HG02759 (cell line): Measurements from ENCODE around the gene PACS1.
"Not testable (repeated sequence)": the region's sequence is repeated elsewhere in the genome, so short reads cannot be mapped to it uniquely, and the experiment has no call there.

ENCODE experiments used
- ATAC-seq: cut with Tn5 transposase; IDR thresholded peaks from one replicate; pipeline ENCODE4 v1.9.1; 2021; ENCODE audit warnings: mild to moderate bottlenecking, moderate library complexity; ENCODE audit not compliant: unreplicated experiment

PACS1 gene

DNA sequence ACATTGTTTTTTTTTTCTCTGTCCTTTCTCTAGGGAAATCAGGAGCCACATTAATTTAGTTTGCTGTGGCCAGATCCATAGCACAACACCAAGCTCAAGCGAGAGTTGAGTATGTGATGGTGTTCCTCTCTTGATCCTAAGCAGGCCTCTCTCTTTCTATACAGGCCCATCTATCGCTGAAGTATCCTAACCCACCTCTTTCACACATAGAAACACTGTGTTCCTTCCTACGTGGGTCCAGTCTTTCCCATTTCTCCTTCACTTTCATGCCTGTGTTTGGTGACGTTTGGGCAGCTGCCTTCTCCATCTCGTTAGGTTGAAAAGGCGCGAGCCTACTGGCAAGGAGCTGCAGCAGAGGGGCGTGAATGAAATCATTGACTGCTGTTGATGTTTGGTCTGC lies 2.4 kb downstream of the PACS1 start:
- no peak for ATAC-seq

GRCh38 chr11:66073669-66074068 lies 3.6 kb downstream of the PACS1 start:
- ATAC-seq, result no peak

GRCh38 chr11:66075273-66075672 lies 5.2 kb downstream of the PACS1 start:
- ATAC-seq, result no peak

- ATAC-seq, result no peak
These were observed 6.5 kb downstream of the PACS1 start for GRCh38 chr11:66076561-66076960.

- ATAC-seq, result no peak
These were observed 7.9 kb downstream of the PACS1 start for GRCh38 chr11:66077927-66078326.

- ATAC-seq, result not testable (repeated sequence)
These were observed 8.9 kb downstream of the PACS1 start for GRCh38 chr11:66078949-66079348.

DNA sequence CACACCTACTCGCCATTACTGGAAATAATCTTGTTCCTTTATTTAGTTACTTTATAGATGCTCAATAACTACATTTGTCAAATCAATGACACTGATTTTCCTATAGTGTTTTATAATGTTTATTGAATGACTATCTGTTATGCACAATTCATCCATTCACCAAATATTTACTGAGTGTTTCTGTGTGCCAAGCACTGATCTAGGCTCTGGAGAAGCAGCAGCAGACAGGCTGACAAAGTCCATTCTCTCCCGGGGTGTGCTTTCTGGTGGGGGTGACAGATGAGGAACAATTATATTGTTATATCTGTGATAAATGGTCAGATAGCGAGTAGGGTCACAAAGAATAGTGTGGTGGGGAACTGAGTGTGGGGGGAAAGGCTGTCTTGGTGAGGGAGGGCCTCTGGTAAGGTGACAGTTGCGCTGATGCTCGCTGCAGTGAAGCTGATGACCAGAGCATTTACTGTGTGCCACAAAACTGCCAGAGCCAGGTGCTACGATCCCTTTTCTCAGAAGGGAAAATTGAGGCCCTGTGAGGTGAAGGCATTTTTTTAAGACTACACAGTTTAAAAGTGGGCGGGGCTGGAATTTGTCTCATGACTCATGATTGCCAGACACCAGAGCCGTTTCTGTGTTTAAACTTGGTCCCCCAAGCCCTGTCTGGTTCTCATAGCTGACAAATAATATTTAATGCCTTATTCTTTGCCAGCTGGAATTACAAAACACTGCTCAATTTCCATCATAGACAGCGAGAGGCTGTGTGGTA lies 10.2 kb downstream of the PACS1 start:
- no peak for ATAC-seq

DNA sequence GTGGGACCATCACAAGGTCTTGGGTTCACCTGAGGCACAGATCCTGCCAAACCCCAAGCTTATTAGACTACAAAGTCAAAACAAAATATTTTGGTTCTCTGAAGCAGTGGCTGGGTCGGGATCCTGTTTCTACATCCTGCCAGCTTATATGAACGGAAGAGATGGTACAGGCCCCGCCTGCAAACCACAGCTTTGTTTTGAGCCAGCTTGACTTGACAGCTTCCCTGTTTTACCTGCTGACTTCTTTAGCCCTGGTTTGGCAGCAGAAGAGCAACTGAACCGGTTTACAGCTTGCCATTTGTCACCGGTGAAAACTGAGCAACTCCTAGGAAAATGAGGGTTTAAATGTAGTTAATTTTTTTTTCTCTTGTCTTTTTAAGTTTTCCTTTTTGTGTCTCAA lies 11.4 kb downstream of the PACS1 start:
- peak; percentile 70 for ATAC-seq

GRCh38 chr11:66082946-66083698 lies 13.1 kb downstream of the PACS1 start:
- ATAC-seq, result no peak

DNA sequence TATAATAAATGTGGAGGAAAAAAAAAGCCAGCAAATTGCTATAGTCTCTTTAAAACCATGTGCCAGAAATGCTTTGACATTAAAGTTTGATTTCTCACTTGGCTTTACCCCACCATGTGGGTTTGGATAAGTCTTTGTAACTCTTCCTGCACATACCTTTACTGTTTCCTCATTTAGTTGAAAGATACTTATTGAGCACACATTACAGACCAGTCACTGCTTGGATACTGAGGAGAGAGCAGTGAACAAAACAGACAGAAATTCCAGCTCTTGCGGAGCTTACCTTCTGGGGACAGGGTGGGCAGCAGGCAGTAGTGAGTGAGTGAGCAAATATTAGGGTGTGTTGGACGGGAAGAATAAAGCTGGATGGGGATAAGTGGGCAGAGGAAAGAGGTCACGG lies 13.7 kb downstream of the PACS1 start:
- ATAC-seq, result no peak

DNA sequence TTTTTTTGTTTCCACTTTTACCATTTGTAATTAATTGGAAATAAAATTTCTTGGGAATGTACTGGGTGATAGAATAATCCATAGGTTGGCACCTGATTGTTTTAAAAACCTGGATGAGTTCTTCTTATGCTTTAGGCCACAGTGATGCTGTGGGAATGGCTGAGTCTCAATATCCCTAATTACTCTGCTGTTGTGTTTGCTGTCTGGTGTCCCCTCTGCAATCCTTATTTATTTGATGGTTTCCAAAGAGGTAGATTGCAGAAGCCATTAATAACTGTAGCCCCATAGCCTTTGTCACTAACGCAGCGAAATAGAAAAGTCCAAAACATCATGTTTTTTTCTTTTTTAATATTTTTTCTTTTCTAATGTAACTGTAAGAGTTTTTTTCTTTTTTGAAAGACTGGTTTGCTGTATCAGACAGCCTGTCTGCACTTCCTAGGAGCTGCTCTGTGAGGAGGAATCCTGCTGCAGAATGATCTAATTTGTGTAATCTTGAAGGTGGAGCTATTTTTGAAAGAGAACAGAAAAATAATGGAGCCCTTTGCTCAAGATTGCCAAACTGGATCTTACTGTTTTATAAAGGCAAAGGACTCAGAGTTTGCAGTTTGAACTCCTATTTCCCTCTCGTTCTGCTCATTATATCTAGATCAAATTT lies 14.9 kb downstream of the PACS1 start:
- ATAC-seq, result no peak

GRCh38 chr11:66087148-66087908 lies 17.3 kb downstream of the PACS1 start:
- ATAC-seq, result no peak

DNA sequence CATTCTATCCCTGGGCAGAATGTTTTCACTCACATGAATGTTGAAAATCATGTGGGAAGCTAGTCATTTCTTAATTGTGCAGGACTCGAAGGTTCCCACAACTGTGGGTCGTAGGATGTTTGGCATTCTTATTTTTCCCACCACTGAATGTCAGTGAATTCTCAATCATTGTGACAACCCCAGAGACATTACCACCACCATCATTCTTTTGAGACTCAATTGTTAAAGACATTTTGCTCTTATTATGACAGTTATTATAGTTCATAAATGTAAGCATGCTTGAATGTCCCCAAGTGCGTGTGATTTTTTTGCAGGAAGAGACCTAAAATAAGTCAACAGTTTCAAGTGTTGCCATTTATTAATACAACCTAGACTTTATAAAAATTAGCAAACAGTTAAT lies 19.0 kb downstream of the PACS1 start:
- ATAC-seq, result no peak

DNA sequence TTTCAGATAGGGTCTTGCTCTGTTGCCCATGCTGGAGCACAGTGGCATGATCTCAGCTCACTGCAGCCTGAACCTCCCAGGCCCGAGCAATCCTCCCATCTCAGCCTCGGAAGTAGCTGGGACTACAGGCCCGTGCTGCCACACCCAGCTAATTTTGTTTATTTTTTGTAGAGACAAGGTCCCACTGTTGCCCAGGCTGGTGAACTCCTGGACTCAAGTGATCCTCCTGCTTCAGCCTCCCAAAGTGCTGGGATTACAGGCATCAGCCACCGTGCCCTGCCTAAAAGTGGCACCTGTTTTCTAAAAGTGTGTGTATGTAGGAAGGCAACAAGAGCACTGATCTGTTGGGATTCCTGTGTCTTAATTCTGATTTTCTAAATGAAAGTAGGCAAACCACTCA lies 20.2 kb downstream of the PACS1 start:
- ATAC-seq, result no peak

DNA sequence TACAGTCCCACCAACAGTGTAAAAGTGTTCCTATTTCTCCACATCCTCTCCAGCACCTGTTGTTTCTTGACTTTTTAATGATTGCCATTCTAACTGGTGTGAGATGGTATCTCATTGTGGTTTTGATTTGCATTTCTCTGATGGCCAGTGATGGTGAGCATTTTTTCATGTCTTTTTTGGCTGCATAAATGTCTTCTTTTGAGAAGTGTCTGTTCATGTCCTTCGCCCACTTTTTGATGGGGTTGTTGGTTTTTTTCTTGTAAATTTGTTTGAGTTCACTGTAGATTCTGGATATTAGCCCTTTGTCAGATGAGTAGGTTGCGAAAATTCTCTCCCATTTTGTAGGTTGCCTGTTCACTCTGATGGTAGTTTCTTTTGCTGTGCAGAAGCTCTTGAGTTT lies 22.1 kb downstream of the PACS1 start:
- ATAC-seq, result not testable (repeated sequence)

DNA sequence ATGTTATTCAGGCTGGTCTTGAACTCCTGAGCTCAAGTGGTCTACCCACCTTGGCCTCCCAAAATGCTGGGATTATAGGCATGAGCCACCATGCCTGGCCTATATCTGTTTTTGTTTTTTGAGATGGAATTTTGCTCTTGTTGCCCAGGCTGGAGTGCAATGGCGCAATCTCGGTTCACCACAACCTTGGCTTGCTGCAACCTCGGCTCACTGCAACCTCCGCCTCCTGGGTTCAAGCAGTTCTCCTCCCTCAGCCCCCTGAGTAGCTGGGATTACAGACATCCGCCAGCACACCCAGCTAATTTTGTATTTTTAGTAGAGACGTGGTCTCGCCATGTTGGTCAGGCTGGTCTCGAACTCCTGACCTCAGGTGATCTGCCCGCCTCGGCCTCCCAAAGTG lies 29.7 kb downstream of the PACS1 start:
- ATAC-seq, result not testable (repeated sequence)

DNA sequence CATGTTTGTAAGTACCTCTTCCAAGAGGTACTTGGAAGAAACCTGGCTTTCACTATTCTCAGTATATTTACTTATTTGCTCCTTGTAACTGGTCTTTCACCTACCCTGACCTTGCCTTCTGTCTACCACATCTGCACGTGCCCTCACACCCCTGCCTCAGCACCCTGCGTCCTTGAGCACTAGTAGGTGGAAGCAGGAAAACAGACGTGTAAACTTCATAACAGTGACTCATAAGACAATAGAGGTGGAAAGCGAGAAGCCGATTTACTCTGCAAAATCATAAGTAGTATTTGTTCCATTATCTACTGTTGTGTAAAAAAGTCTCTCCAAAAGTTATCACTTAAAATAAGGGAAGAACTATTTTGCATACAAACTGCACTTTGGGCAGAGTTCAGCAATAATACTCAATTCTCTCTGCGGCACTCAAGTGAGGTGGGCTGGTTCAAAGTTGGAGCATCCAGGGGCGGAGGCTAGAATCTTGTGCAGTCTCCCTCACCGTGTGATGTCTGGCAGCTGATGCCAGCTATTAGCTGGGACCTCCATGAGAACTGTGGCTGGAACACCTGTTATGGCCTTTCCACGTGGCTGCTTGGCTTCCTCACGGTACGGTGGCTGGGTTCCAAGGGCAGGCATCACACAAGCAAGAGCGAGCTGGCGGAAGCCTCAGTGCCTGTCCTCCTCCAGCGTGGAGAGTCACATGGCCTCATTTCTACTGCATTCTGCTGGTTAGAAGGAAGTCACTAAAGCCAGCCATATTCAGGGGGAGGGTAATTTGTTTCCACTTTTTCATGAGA lies 30.4 kb downstream of the PACS1 start:
- peak; percentile 78 for ATAC-seq

- ATAC-seq, result no peak
These were observed 31.0 kb downstream of the PACS1 start for GRCh38 chr11:66101066-66101464.

GRCh38 chr11:66104057-66104638 lies 34.1 kb downstream of the PACS1 start:
- ATAC-seq, result no peak
